Liver (tissue), 3 donors: Measurements from ENCODE around the gene CUX1.

ENCODE experiments used
- RAD21 ChIP-seq, 2 donors: IDR thresholded peaks; 2 replicates each; pipeline ENCODE4 v1.6.1; 2016; ENCODE audit warnings: antibody characterized with exemption in 2 of 2, mild to moderate bottlenecking in 2 of 2
- SP1 ChIP-seq: IDR thresholded peaks from 2 replicates; pipeline ENCODE4 v1.6.1; 2018; ENCODE audit warnings: antibody characterized with exemption, mild to moderate bottlenecking
- TAF1 ChIP-seq: conservative IDR thresholded peaks from 2 replicates; pipeline ENCODE4 v1.6.1; 2016; ENCODE audit warnings: antibody characterized with exemption, mild to moderate bottlenecking
- TF ChIP-seq, protein P1 (sequence below): IDR thresholded peaks from 2 replicates; pipeline ENCODE4 v1.6.1; 2016; ENCODE audit warnings: antibody characterized with exemption
- TF ChIP-seq, protein P2 (sequence below): fragments of 150-350 bp; IDR thresholded peaks from 2 replicates; pipeline ENCODE4 v1.5.1; 2017; ENCODE audit warnings: improper control_type of control experiment, low read depth, low read length; ENCODE audit not compliant: missing input control
- donor health status: healthy.
- donor health status: healthy.

DNA sequence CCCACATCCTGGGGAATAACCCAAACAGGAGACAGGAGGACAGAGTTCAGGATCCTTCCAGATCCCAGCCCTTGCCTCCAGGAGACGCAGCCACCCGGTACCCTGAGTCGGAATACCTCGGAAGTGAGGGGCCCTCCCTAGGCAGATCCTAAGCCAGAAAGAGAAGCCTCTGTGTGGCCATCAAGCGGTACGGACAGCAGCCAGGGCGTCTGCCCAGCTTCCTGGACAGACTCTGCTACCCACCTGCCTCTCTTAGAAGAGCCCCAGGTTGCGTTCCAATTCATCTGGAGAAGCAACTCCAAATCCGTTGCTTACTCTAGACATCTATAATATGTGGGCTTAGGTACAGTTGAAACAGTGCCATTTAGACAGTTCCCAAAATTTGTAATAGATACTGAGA is 249.1 kb downstream of the CUX1 start:
- TF ChIP-seq TAF1 (no peak), RAD21 (IDR thresholded peaks at IDR 0.05) (no peak), SP1 (no peak)
- TF ChIP-seq, protein P1, sequence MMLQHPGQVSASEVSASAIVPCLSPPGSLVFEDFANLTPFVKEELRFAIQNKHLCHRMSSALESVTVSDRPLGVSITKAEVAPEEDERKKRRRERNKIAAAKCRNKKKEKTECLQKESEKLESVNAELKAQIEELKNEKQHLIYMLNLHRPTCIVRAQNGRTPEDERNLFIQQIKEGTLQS, result no peak
- TF ChIP-seq, protein P2, sequence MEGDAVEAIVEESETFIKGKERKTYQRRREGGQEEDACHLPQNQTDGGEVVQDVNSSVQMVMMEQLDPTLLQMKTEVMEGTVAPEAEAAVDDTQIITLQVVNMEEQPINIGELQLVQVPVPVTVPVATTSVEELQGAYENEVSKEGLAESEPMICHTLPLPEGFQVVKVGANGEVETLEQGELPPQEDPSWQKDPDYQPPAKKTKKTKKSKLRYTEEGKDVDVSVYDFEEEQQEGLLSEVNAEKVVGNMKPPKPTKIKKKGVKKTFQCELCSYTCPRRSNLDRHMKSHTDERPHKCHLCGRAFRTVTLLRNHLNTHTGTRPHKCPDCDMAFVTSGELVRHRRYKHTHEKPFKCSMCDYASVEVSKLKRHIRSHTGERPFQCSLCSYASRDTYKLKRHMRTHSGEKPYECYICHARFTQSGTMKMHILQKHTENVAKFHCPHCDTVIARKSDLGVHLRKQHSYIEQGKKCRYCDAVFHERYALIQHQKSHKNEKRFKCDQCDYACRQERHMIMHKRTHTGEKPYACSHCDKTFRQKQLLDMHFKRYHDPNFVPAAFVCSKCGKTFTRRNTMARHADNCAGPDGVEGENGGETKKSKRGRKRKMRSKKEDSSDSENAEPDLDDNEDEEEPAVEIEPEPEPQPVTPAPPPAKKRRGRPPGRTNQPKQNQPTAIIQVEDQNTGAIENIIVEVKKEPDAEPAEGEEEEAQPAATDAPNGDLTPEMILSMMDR, result no peak
